GM12878 (cell line): ENCODE results near the gene NINJ1. TPM values are rescaled to one million over a fixed set of nuclear protein-coding genes. Genes with fewer than 3 reads are reported as not detected.

Source experiments
- CHD4 ChIP-seq: fragments of 200-600 bp; sonication (generic); IDR thresholded peaks from 2 replicates; pipeline ENCODE4 v1.6.1; 2016; ENCODE audit warnings: mild to moderate bottlenecking
- EGR1 ChIP-seq, 2 experiments: IDR thresholded peaks; 1 replicate in 1 of 2; 2 replicates in 1 of 2; pipeline ENCODE4 v1.6.1; 2011 to 2012; ENCODE audit warnings: low read depth in 2 of 2, low read length in 2 of 2, borderline replicate concordance in 1 of 2, mild to moderate bottlenecking in 1 of 2, moderate library complexity in 1 of 2
- FOS ChIP-seq: IDR thresholded peaks from 3 replicates; pipeline ENCODE4 v1.6.1; 2011; ENCODE audit warnings: borderline replicate concordance; ENCODE audit not compliant: insufficient read length; ENCODE audit errors: extremely low read depth
- NFIC ChIP-seq: IDR thresholded peaks from 2 replicates; pipeline ENCODE4 v1.6.1; 2012; ENCODE audit warnings: low read depth, mild to moderate bottlenecking, inconsistent platforms, low read length, moderate library complexity
- NFYA ChIP-seq: IDR thresholded peaks from 2 replicates; pipeline ENCODE4 v1.6.1; 2011; ENCODE audit warnings: low read depth, mild to moderate bottlenecking, low read length, improper control_type of control experiment, borderline replicate concordance
- NR2C1 ChIP-seq: fragments of 450-650 bp; IDR thresholded peaks from 2 replicates; pipeline ENCODE4 v1.6.1; 2017; ENCODE audit warnings: antibody characterized with exemption, mild to moderate bottlenecking, moderate library complexity
- NR2C2 ChIP-seq: IDR thresholded peaks from 2 replicates; pipeline ENCODE4 v1.6.1; 2011; ENCODE audit warnings: borderline replicate concordance, low read depth; ENCODE audit not compliant: control insufficient read depth, insufficient read length
- ZNF217 ChIP-seq: fragments of 450-650 bp; IDR thresholded peaks from 2 replicates; pipeline ENCODE4 v1.6.1; 2017; ENCODE audit warnings: antibody characterized with exemption, mild to moderate bottlenecking
- ZSCAN29 ChIP-seq: fragments of 450-650 bp; IDR thresholded peaks from 2 replicates; pipeline ENCODE4 v1.6.1; 2017; ENCODE audit warnings: mild to moderate bottlenecking, moderate library complexity
- polyA plus RNA-seq, 11 experiments: library from polyadenylated mRNA; depleted of rRNA in 4 of 11; unstranded in 6 of 11; stranded (reverse) in 5 of 11; fragments of >200 nt; fragmentation: Nextera tagmentation in 4 of 11; fragmentation: Illumina TruSeq in 1 of 11; extraction: Ambion mirVana in 4 of 11; extraction: Trizol in 1 of 11; gene quantifications; 1 replicate in 1 of 11; 2 replicates in 10 of 11; pipeline versions ENCODE4 v1.2.1 to v1.2.3, GENCODE V29; 2011 to 2016; ENCODE audit warnings: inconsistent platforms in 2 of 11, missing spikeins in 2 of 11, low read depth in 1 of 11
- total RNA-seq, 4 experiments: library from RNA; depleted of rRNA in 3 of 4; stranded (reverse); fragments of >200 nt in 3 of 4; fragmentation: Illumina TruSeq in 1 of 4; extraction: Trizol in 1 of 4; gene quantifications; 2 replicates each; pipeline versions ENCODE4 v1.2.1 to v1.2.3, GENCODE V29; 2013 to 2021
- TF ChIP-seq, protein P1 (sequence below): IDR thresholded peaks from 2 replicates; pipeline ENCODE4 v1.6.1; 2012; ENCODE audit warnings: improper control_type of control experiment, low read depth, low read length; ENCODE audit not compliant: insufficient replicate concordance
- TF ChIP-seq, protein P2 (sequence below): IDR thresholded peaks from 2 replicates; pipeline ENCODE4 v1.6.1; 2011; ENCODE audit warnings: low read depth, mild to moderate bottlenecking, low read length, moderate library complexity, borderline replicate concordance; ENCODE audit errors: extremely low read depth

NINJ1 gene
- total and polyA plus RNA-seq, 10 of the 15 experiments (the other 5 are each of a cell fraction or from before 2014, with no cell fraction given) = 0.64 to 33.5 (median 17.1) TPM

DNA sequence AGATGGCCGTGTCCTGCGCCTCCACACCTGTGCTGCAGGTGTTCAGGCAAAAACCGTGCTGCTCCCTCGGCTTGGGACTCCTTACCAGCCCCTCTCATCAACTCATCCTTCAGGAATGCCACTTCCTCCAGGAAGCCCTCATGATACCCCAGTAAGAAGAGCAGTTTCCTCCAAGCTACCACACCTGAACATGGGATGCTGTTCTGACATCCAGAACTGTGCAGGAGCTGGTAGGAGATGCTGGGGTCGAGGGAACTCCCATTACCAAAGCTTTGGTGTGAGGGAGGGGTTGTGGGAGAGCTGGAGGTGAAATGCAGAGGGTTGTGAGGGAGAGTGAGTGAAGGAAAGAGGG, 19.1 kb downstream of the NINJ1 start (continued):
- TF ChIP-seq, protein P1, sequence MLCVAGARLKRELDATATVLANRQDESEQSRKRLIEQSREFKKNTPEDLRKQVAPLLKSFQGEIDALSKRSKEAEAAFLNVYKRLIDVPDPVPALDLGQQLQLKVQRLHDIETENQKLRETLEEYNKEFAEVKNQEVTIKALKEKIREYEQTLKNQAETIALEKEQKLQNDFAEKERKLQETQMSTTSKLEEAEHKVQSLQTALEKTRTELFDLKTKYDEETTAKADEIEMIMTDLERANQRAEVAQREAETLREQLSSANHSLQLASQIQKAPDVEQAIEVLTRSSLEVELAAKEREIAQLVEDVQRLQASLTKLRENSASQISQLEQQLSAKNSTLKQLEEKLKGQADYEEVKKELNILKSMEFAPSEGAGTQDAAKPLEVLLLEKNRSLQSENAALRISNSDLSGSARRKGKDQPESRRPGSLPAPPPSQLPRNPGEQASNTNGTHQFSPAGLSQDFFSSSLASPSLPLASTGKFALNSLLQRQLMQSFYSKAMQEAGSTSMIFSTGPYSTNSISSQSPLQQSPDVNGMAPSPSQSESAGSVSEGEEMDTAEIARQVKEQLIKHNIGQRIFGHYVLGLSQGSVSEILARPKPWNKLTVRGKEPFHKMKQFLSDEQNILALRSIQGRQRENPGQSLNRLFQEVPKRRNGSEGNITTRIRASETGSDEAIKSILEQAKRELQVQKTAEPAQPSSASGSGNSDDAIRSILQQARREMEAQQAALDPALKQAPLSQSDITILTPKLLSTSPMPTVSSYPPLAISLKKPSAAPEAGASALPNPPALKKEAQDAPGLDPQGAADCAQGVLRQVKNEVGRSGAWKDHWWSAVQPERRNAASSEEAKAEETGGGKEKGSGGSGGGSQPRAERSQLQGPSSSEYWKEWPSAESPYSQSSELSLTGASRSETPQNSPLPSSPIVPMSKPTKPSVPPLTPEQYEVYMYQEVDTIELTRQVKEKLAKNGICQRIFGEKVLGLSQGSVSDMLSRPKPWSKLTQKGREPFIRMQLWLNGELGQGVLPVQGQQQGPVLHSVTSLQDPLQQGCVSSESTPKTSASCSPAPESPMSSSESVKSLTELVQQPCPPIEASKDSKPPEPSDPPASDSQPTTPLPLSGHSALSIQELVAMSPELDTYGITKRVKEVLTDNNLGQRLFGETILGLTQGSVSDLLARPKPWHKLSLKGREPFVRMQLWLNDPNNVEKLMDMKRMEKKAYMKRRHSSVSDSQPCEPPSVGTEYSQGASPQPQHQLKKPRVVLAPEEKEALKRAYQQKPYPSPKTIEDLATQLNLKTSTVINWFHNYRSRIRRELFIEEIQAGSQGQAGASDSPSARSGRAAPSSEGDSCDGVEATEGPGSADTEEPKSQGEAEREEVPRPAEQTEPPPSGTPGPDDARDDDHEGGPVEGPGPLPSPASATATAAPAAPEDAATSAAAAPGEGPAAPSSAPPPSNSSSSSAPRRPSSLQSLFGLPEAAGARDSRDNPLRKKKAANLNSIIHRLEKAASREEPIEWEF = no peak
- TF ChIP-seq FOS (no peak), EGR1 (IDR thresholded peaks at IDR 0.05; ENCODE audit: borderline replicate concordance in 1 of 2, low read depth in 2 of 2, low read length in 2 of 2) (no peak), ZNF217 (no peak), NR2C1 (no peak), ZSCAN29 (no peak), NFIC (no peak), NFYA (no peak), NR2C2 (no peak), CHD4 (no peak)
- TF ChIP-seq, protein P2, sequence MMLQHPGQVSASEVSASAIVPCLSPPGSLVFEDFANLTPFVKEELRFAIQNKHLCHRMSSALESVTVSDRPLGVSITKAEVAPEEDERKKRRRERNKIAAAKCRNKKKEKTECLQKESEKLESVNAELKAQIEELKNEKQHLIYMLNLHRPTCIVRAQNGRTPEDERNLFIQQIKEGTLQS = no peak
